Measurements from ENCODE around the gene CEP55. TPM values are rescaled to one million over a fixed set of nuclear protein-coding genes. Genes with fewer than 3 reads are reported as not detected.

Gene CEP55
- total RNA-seq, 3 donors from 2014 or later = 1.3 to 11.7 (median 2.4) TPM

GRCh38 chr10:93488956-93489528 lies 7.4 kb upstream of the CEP55 start:
- intact Hi-C loops (cut with DNase I, micrococcal nuclease) = no loop called here
- Histone ChIP-seq H3K9me3 (no peaks in the 10 kb centered on the region), H3K4me3 (no peak overlapping the region), H3K4me1 (ENCODE audit: low read depth) (no peaks in the 10 kb centered on the region), H3K36me3 (ENCODE audit: low read depth) (no peaks in the 10 kb centered on the region)
- ATAC-seq (no peak), DNase-seq (no peak)
- TF ChIP-seq CTCF (IDR thresholded peaks at IDR 0.05) = no peak

GRCh38 chr10:93491602-93492121 lies 4.8 kb upstream of the CEP55 start:
- no peak for ATAC-seq
- DNase-seq = no peak
- Histone ChIP-seq H3K4me3 (no peak overlapping the region), H3K4me1 (ENCODE audit: low read depth) (peaks cover 3% of the 10 kb centered on the region), H3K9me3 (no peaks in the 10 kb centered on the region), H3K36me3 (ENCODE audit: low read depth) (no peaks in the 10 kb centered on the region)
- TF ChIP-seq CTCF (IDR thresholded peaks at IDR 0.05) = no peak
- intact Hi-C loops (cut with DNase I, micrococcal nuclease) = no loop called here

GRCh38 chr10:93493162-93493561 lies 3.2 kb upstream of the CEP55 start:
- ATAC-seq = no peak
- peaks cover 7% of the 10 kb centered on the region for H3K4me1 ChIP-seq (ENCODE audit: low read depth)
- intact Hi-C loops (cut with DNase I, micrococcal nuclease) = no loop called here

GRCh38 chr10:93494494-93494893 lies 1.9 kb upstream of the CEP55 start:
- ATAC-seq (no peak), DNase-seq (no peak)
- no peak for TF ChIP-seq CTCF (IDR thresholded peaks at IDR 0.05)
- no peak overlapping the region for H3K4me3 ChIP-seq
- H3K4me1 ChIP-seq (ENCODE audit: low read depth) = peaks cover 7% of the 10 kb centered on the region
- H3K9me3 ChIP-seq = no peaks in the 10 kb centered on the region
- intact Hi-C loops (cut with DNase I, micrococcal nuclease) = no loop called here
- H3K36me3 ChIP-seq (ENCODE audit: low read depth) = no peaks in the 10 kb centered on the region

More at GRCh38 chr10:93493162-93493561, 3.2 kb upstream of the CEP55 start:
- Histone ChIP-seq H3K4me3 (no peak overlapping the region), H3K36me3 (ENCODE audit: low read depth) (no peaks in the 10 kb centered on the region), H3K9me3 (no peaks in the 10 kb centered on the region)
- DNase-seq = no peak
- TF ChIP-seq CTCF (IDR thresholded peaks at IDR 0.05) = no peak

GRCh38 chr10:93495654-93496321 lies 624 bp upstream of the CEP55 start:
- Histone ChIP-seq H3K36me3 (ENCODE audit: low read depth) (no peaks in the 10 kb centered on the region), H3K9me3 (no peaks in the 10 kb centered on the region), H3K4me1 (ENCODE audit: low read depth) (peaks cover 7% of the 10 kb centered on the region), H3K4me3 (peak overlapping the region; percentile 28)
- peak; percentile 52 for ATAC-seq
- intact Hi-C loops (cut with DNase I, micrococcal nuclease) = no loop called here
- DNase-seq = peak; percentile 46 to 67 (median 49)
- no peak for TF ChIP-seq CTCF (IDR thresholded peaks at IDR 0.05)
